Stomach (tissue), 9 donors: ENCODE data around the gene AATF. TPM values are rescaled to one million over a fixed set of nuclear protein-coding genes. Genes with fewer than 3 reads are reported as not detected.
A peak's percentile ranks its signal among the peaks of the same experiment; 100 is the strongest.

Experiments
- DNase-seq, 2 donors: peaks; one replicate each; pipeline versions ENCODE4 v3.0.0 to v3.0.0-alpha.2; 2013 to 2019
- H3K27ac ChIP-seq, 5 donors: fragments of 200-600 bp in 4 of 5; sonication (generic) in 4 of 5; one replicate each; pipeline ENCODE4 v1.5.1; 2013 to 2019; ENCODE audit warnings: mild to moderate bottlenecking in 1 of 5, moderate library complexity in 1 of 5
- H3K27me3 ChIP-seq, 3 donors: fragments of 200-600 bp; sonication (generic); one replicate each; pipeline ENCODE4 v1.5.1; 2017 to 2019; ENCODE audit warnings: mixed run types in 1 of 3
- H3K36me3 ChIP-seq, 4 donors: fragments of 200-600 bp; sonication (generic); 1 replicate in 3 of 4; 2 replicates in 1 of 4; pipeline ENCODE4 v1.5.1; 2016 to 2019
- H3K4me1 ChIP-seq, 4 donors: fragments of 200-600 bp; sonication (generic); one replicate each; pipeline ENCODE4 v1.5.1; 2016 to 2019
- H3K4me3 ChIP-seq, 4 donors: fragments of 200-600 bp; sonication (generic) in 3 of 4; one replicate each; pipeline ENCODE4 v1.5.1; 2016 to 2019; ENCODE audit warnings: mild to moderate bottlenecking in 1 of 4
- H3K9me3 ChIP-seq, 4 donors: fragments of 200-600 bp; sonication (generic); one replicate each; pipeline ENCODE4 v1.5.1; 2016 to 2019
- EP300 ChIP-seq: sonication (generic); formaldehyde crosslinking; IDR thresholded peaks from one replicate; pipeline ENCODE4 v1.6.1; 2017; ENCODE audit warnings: antibody characterized with exemption
- POLR2A ChIP-seq, 4 donors: fragments of 450-650 bp; IDR thresholded peaks; one replicate each; pipeline ENCODE4 v1.6.1; 2016; ENCODE audit warnings: antibody characterized with exemption in 4 of 4, control low read depth in 2 of 4, mild to moderate bottlenecking in 1 of 4, moderate library complexity in 1 of 4
- POLR2AphosphoS5 ChIP-seq, 3 donors: sonication (generic); formaldehyde crosslinking; IDR thresholded peaks; one replicate each; pipeline ENCODE4 v1.6.1; 2016; ENCODE audit warnings: antibody characterized with exemption in 3 of 3
- WGBS, 5 donors: extraction: QIAGEN DNeasy Blood & Tissue Kit in 3 of 5; methylation state at CpG; one replicate each; pipeline versions ENCODE4 v1.1.5 to v1.1.7; 2013 to 2018; 5-methylcytosine and 5-hydroxymethylcytosine counted together
- intact Hi-C: fragments of 100-400 bp; cut with DNase I; formaldehyde crosslinking; loops from one replicate; pipeline ENCODE4 v1.15.1; 2023; ENCODE audit warnings: low total_unique reads
- polyA plus RNA-seq, 3 donors: library from polyadenylated mRNA; stranded (reverse); fragments of 200-250 nt; gene quantifications; one replicate each; pipeline ENCODE4 v1.2.3, GENCODE V29; 2013
- total RNA-seq, 5 donors: library from RNA; depleted of rRNA; stranded (reverse); fragments of >200 nt; gene quantifications; one replicate each; pipeline versions ENCODE4 v1.1.0 to v1.2.3, GENCODE V29; 2014 to 2016
- TF ChIP-seq, protein P1 (sequence below), 7 experiments: fragments of 450-650 bp in 4 of 7; fragments of 200-600 bp in 3 of 7; sonication (generic) in 3 of 7; IDR thresholded peaks; one replicate each; pipeline ENCODE4 v1.5.1; 2016 to 2019; ENCODE audit warnings: antibody characterized with exemption in 7 of 7, control low read depth in 2 of 7, mild to moderate bottlenecking in 1 of 7
- donor health status: healthy with polysubstance abuse.
- donor health status: Bipolar disorder and iron deficiency.
- donor health status: healthy.

AATF gene
- total and polyA plus RNA-seq, 8 donors = 5.3 to 52.7 (median 24.7) TPM

DNA sequence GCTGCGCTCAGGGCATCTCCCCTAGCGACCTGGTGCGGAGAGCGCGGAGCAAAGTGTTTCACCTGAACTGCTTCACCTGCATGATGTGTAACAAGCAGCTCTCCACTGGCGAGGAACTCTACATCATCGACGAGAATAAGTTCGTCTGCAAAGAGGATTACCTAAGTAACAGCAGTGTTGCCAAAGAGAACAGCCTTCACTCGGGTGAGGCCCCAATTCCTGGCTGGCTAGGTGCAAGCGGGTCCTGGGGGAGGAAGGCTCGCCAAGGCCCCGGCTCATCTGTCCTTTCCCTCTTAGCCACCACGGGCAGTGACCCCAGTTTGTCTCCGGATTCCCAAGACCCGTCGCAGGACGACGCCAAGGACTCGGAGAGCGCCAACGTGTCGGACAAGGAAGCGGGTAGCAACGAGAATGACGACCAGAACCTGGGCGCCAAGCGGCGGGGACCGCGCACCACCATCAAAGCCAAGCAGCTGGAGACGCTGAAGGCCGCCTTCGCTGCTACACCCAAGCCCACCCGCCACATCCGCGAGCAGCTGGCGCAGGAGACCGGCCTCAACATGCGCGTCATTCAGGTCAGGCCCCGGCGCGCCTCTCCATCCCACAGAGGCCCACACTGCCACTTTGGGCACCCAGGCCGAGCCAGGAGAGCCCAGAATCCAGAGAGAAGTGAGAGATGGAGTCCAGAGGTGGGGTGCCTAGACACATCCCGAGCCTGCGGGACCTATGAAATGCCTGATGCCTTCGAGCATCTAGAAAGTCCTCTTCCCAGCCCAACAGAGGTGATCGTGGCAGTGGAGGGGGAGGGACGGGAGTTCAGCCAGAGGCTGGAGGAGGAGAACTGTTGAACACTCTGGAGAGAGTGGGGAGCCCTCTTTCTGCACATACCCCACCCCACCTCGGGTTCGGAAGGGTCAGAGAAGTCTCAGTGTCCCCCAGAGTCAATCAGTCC lies 8.2 kb upstream of the AATF start:
- intact Hi-C loops = no loop called here
- Histone ChIP-seq H3K36me3 (no peaks in the 10 kb centered on the region), H3K4me1 (peaks cover 41 to 67% (median 56%) of the 10 kb centered on the region in 4 donors), H3K27me3 (peaks cover 78 to 100% (median 100%) of the 10 kb centered on the region in 3 donors), H3K4me3 (no peak overlapping the region), H3K9me3 (peaks cover 0 to 5% (median 0%) of the 10 kb centered on the region in 4 donors), H3K27ac (no peak overlapping the region)
- TF ChIP-seq EP300 (no peak), POLR2A (IDR thresholded peaks at IDR 0.05) (no peak), POLR2AphosphoS5 (IDR thresholded peaks at IDR 0.05) (no peak)
- TF ChIP-seq, protein P1, sequence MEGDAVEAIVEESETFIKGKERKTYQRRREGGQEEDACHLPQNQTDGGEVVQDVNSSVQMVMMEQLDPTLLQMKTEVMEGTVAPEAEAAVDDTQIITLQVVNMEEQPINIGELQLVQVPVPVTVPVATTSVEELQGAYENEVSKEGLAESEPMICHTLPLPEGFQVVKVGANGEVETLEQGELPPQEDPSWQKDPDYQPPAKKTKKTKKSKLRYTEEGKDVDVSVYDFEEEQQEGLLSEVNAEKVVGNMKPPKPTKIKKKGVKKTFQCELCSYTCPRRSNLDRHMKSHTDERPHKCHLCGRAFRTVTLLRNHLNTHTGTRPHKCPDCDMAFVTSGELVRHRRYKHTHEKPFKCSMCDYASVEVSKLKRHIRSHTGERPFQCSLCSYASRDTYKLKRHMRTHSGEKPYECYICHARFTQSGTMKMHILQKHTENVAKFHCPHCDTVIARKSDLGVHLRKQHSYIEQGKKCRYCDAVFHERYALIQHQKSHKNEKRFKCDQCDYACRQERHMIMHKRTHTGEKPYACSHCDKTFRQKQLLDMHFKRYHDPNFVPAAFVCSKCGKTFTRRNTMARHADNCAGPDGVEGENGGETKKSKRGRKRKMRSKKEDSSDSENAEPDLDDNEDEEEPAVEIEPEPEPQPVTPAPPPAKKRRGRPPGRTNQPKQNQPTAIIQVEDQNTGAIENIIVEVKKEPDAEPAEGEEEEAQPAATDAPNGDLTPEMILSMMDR (IDR thresholded peaks at IDR 0.05) = no peak
- WGBS, 5 donors = 6 to 11% (median 11%) methylated on average over 18 to 52 of the region's 52 CpGs
- no peak for DNase-seq

DNA sequence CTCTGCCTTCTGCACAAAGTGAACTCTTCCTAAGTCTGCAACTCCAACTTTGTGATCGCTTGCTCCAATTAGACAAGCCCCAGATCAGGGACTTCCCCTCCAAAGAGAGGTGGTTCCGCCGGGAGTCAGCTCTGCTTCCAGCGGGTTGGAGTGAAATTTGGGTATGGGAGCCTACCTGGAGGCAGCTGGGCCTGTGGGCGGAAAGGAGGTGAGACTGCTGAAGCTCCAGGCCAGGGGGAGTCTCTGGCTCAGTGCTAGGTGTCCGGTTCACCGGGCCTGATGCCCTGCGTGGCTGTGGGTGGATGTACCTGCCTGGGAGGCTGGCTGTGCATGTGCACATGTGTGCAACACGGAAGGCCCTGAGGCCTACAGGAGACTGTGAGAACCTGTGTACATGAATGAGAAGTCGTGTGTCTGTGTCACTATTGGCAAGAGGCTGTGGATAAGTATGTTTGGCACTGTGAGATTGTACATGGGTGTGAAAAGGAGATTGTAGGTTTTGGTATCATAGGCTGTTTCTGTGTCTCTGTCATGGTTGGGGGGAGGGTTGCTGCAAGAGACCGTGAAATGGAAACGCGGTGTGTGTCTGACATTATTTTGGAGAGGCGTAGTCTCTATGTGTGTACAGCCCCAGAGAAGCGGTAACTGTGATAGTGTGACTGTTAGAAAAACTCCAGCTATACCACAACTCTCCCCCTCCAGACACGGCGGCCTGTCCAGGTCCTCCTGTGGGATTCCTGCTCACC lies 7.3 kb upstream of the AATF start:
- 20 to 23% (median 22%) methylated on average over 15 to 17 of the region's 17 CpGs for WGBS, 5 donors
- Histone ChIP-seq H3K4me1 (peaks cover 32 to 58% (median 48%) of the 10 kb centered on the region in 4 donors), H3K36me3 (no peaks in the 10 kb centered on the region), H3K27me3 (peaks cover 78 to 100% (median 100%) of the 10 kb centered on the region in 3 donors), H3K27ac (no peak overlapping the region), H3K9me3 (peaks cover 0 to 5% (median 0%) of the 10 kb centered on the region in 4 donors), H3K4me3 (peak overlapping the region in 2 of 4 donors; percentile 29 to 40)
- intact Hi-C loops = no loop called here
- DNase-seq = no peak
- TF ChIP-seq, protein P1 (IDR thresholded peaks at IDR 0.05) = no peak
- TF ChIP-seq POLR2AphosphoS5 (IDR thresholded peaks at IDR 0.05) = no peak
- no peak for TF ChIP-seq POLR2A (IDR thresholded peaks at IDR 0.05)
- TF ChIP-seq EP300 = no peak

DNA sequence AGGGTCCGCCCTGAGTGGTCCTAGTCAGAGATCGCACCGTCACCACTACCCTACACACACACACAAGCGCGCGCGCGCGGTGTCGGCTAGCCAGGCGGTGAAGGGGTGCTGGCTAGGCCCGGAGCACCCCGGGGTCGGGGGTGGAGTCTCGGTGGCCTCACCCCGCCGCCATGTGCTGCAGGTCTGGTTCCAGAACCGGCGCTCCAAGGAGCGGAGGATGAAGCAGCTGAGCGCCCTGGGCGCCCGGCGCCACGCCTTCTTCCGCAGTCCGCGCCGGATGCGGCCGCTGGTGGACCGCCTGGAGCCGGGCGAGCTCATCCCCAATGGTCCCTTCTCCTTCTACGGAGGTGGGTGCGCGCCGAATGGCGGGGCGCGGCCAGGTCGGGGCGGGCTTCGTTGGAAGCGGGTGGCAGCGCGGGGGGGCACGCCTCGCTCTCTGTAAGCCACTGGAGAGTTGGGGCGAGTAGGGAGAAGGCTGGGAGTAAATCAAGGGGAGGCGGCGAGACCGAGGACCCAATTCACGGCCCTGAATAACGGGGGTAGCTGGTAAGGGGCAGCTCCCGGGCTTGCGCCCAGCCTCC lies 6.6 kb upstream of the AATF start:
- peak overlapping the region; percentile 7 to 40 (median 18) for H3K4me3 ChIP-seq
- 7 to 12% (median 9%) methylated on average over 26 to 57 of the region's 57 CpGs for WGBS, 5 donors
- TF ChIP-seq POLR2A (IDR thresholded peaks at IDR 0.05) (no peak), EP300 (no peak), POLR2AphosphoS5 (IDR thresholded peaks at IDR 0.05) (no peak)
- TF ChIP-seq, protein P1 (IDR thresholded peaks at IDR 0.05) = no peak
- H3K27ac ChIP-seq = no peak overlapping the region
- H3K4me1 ChIP-seq = peaks cover 26 to 52% (median 41%) of the 10 kb centered on the region in 4 donors
- peaks cover 0 to 5% (median 0%) of the 10 kb centered on the region in 4 donors for H3K9me3 ChIP-seq
- DNase-seq = no peak
- H3K27me3 ChIP-seq = peaks cover 76 to 100% (median 100%) of the 10 kb centered on the region in 3 donors
- H3K36me3 ChIP-seq = no peaks in the 10 kb centered on the region
- intact Hi-C loops = no loop called here

DNA sequence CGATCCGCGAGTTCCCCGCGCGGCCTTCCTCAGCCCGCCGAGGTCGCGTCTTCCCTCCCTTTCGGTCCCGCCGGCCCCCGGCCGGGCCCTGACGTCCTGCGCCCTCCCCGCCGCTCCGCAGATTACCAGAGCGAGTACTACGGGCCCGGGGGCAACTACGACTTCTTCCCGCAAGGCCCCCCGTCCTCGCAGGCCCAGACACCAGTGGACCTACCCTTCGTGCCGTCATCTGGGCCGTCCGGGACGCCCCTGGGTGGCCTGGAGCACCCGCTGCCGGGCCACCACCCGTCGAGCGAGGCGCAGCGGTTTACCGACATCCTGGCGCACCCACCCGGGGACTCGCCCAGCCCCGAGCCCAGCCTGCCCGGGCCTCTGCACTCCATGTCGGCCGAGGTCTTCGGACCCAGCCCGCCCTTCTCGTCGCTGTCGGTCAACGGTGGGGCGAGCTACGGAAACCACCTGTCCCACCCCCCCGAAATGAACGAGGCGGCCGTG lies 6.1 kb upstream of the AATF start:
- Histone ChIP-seq H3K9me3 (peaks cover 0 to 5% (median 0%) of the 10 kb centered on the region in 4 donors), H3K27me3 (peaks cover 75 to 100% (median 100%) of the 10 kb centered on the region in 3 donors), H3K4me3 (peak overlapping the region in 3 of 4 donors; percentile 7 to 40 (median 29)), H3K36me3 (no peaks in the 10 kb centered on the region), H3K4me1 (peaks cover 20 to 47% (median 36%) of the 10 kb centered on the region in 4 donors), H3K27ac (no peak overlapping the region)
- TF ChIP-seq POLR2AphosphoS5 (IDR thresholded peaks at IDR 0.05) (no peak), POLR2A (IDR thresholded peaks at IDR 0.05) (no peak)
- no peak for DNase-seq
- intact Hi-C loops = no loop called here
- WGBS, 5 donors = 5 to 10% (median 9%) methylated on average over 41 to 59 of the region's 59 CpGs
